ENCODE results near the gene SLC25A44.
A peak's percentile ranks its signal among the peaks of the same experiment; 100 is the strongest.

Gene SLC25A44

GRCh38 chr1:156193488-156194299 is at the start of gene SLC25A44:
TSS of gene SLC25A44 (plus strand) at chr1:156194104. CDS start at chr1:156199848, 5,744 bp downstream.
- DNase-seq = peak; percentile 100

- no peak for DNase-seq
Observed at GRCh38 chr1:156144742-156145141, 49.2 kb upstream of the SLC25A44 start.

- DNase-seq = no peak
Observed at GRCh38 chr1:156145650-156146019, 48.3 kb upstream of the SLC25A44 start.

- DNase-seq = peak; percentile 85
Observed at GRCh38 chr1:156146020-156146768, 47.7 kb upstream of the SLC25A44 start.

GRCh38 chr1:156146769-156147405 is 47.0 kb upstream of the SLC25A44 start:
- peak; percentile 36 for DNase-seq

- no peak for DNase-seq
Observed at GRCh38 chr1:156148216-156148615, 45.7 kb upstream of the SLC25A44 start.

GRCh38 chr1:156149374-156150332 is 44.3 kb upstream of the SLC25A44 start:
- DNase-seq = peak; percentile 58

GRCh38 chr1:156150333-156151011 is 43.4 kb upstream of the SLC25A44 start:
- DNase-seq = no peak

- DNase-seq = no peak
Observed at GRCh38 chr1:156151093-156151688, 42.7 kb upstream of the SLC25A44 start.

GRCh38 chr1:156152628-156153027 is 41.3 kb upstream of the SLC25A44 start:
- no peak for DNase-seq

GRCh38 chr1:156153362-156153761 is 40.5 kb upstream of the SLC25A44 start, which contains the start of gene SEMA4A:
TSS of gene SEMA4A (plus strand) at chr1:156153585. CDS start at chr1:156154579, 994 bp downstream.
- DNase-seq = peak; percentile 50

GRCh38 chr1:156154317-156154749 is 39.6 kb upstream of the SLC25A44 start:
- DNase-seq = no peak

GRCh38 chr1:156155756-156156510 is 38.0 kb upstream of the SLC25A44 start:
- DNase-seq = no peak

GRCh38 chr1:156157506-156157905 is 36.4 kb upstream of the SLC25A44 start:
- DNase-seq = no peak

- DNase-seq = no peak
Observed at GRCh38 chr1:156157966-156158365, 35.9 kb upstream of the SLC25A44 start.

GRCh38 chr1:156160000-156160742 is 33.7 kb upstream of the SLC25A44 start:
- DNase-seq = no peak

- DNase-seq = peak; percentile 94
Observed at GRCh38 chr1:156160743-156161171, 33.1 kb upstream of the SLC25A44 start.

GRCh38 chr1:156162430-156163037 is 31.4 kb upstream of the SLC25A44 start:
- no peak for DNase-seq

- DNase-seq = no peak
Observed at GRCh38 chr1:156163712-156164111, 30.2 kb upstream of the SLC25A44 start.
